GM12892 (cell line): ENCODE measurements around the gene SPNS3.

Experiments
- POLR2A ChIP-seq: IDR thresholded peaks from 2 replicates; pipeline ENCODE4 v1.6.1; 2011; ENCODE audit warnings: low read depth, low read length, control low read depth
- POLR2AphosphoS5 ChIP-seq: IDR thresholded peaks from 2 replicates; pipeline ENCODE4 v1.6.1; 2011; ENCODE audit warnings: low read depth, low read length, control low read depth
- TAF1 ChIP-seq: IDR thresholded peaks from 2 replicates; pipeline ENCODE4 v1.6.1; 2011; ENCODE audit warnings: low read depth, mild to moderate bottlenecking, control low read depth, low read length, borderline replicate concordance

DNA sequence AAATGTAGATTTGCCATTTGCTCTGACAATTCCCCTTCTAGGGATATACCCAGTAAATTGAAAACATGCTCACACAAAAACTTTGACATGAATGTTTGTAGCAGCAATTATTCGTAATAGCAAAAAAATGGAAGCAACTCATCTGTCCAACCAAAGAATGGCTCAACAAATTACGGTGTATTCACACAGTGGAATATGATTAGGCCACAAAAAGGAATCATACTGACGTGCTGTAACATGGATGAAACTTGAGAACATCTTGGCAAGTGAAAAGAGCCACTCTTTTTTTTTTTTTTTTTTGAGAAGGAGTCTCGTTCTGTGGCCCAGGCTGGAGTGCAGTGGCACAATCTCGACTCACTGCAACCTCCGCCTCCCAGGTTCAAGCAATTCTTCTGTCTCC is 24.1 kb upstream of the SPNS3 start:
- TF ChIP-seq POLR2AphosphoS5 (no peak), TAF1 (no peak), POLR2A (no peak)
